Ovary (tissue), 9 donors: ENCODE data around the gene FRG2. TPM values are rescaled to one million over a fixed set of nuclear protein-coding genes. Genes with fewer than 3 reads are reported as not detected.
"Not testable (repeated sequence)": the region's sequence is repeated elsewhere in the genome, so short reads cannot be mapped to it uniquely, and the experiment has no call there.

Source experiments
- DNase-seq, 5 donors: peaks; one replicate each; pipeline ENCODE4 v3.0.0-alpha.2; 2019 to 2020
- H3K27ac ChIP-seq, 2 donors: fragments of 200-600 bp; one replicate each; pipeline versions ENCODE4 v1.5.1 to v1.8.0; 2019 to 2022
- H3K27me3 ChIP-seq: fragments of 200-600 bp; one replicate; pipeline ENCODE4 v1.8.0; 2022
- H3K36me3 ChIP-seq: fragments of 200-600 bp; sonication (generic); one replicate; pipeline ENCODE4 v1.5.1; 2019
- H3K4me1 ChIP-seq: one replicate; pipeline ENCODE4 v1.8.1; 2013; ENCODE audit warnings: mild to moderate bottlenecking, moderate library complexity; ENCODE audit not compliant: insufficient read depth
- H3K4me3 ChIP-seq: fragments of 200-600 bp; sonication (generic); one replicate; pipeline ENCODE4 v1.5.1; 2017
- H3K9me3 ChIP-seq, 2 donors: fragments of 200-600 bp in 1 of 2; sonication (generic) in 1 of 2; one replicate each; pipeline versions ENCODE4 v1.5.1 to v1.8.1; 2013 to 2019; ENCODE audit warnings: mild to moderate bottlenecking in 1 of 2, moderate library complexity in 1 of 2
- EP300 ChIP-seq: sonication (generic); formaldehyde crosslinking; IDR thresholded peaks from one replicate; pipeline ENCODE4 v1.6.1; 2017; ENCODE audit warnings: antibody characterized with exemption
- POLR2A ChIP-seq: fragments of 450-650 bp; IDR thresholded peaks from one replicate; pipeline ENCODE4 v1.6.1; 2017; ENCODE audit warnings: antibody characterized with exemption, mild to moderate bottlenecking, moderate library complexity
- WGBS, 3 donors: extraction: QIAGEN DNeasy Blood & Tissue Kit in 1 of 3; methylation state at CpG; one replicate each; pipeline versions ENCODE4 v1.1.5 to v1.1.7; 2013 to 2017; 5-methylcytosine and 5-hydroxymethylcytosine counted together
- intact Hi-C, 4 donors: fragments of 100-400 bp; cut with DNase I; formaldehyde crosslinking; loops; one replicate each; pipeline versions ENCODE4 v1.11.0 to v1.15.1; 2022 to 2023
- polyA plus RNA-seq, 2 donors: library from polyadenylated mRNA; stranded (reverse); fragments of 200-250 nt in 1 of 2; fragments of 350-450 nt in 1 of 2; fragmentation: Illumina TruSeq in 1 of 2; extraction: RNeasy Lipid Tissue Mini Kit (QIAGEN cat#74804) in 1 of 2; gene quantifications; one replicate each; pipeline ENCODE4 v1.2.3, GENCODE V29; 2013 to 2014
- total RNA-seq, 7 donors: library from RNA; depleted of rRNA in 2 of 7; stranded (reverse); fragments of >200 nt in 2 of 7; fragmentation: NEBNext Ultra II Directional in 3 of 7; extraction: Animal tissue kit (Norgen Biotek cat#: 25700) in 3 of 7; gene quantifications; one replicate each; pipeline versions ENCODE4 v1.1.0 to v1.2.4, GENCODE V29; 2016 to 2023
- TF ChIP-seq, protein P1 (sequence below), 3 donors: fragments of 450-650 bp in 2 of 3; fragments of 200-600 bp in 1 of 3; IDR thresholded peaks; one replicate each; pipeline versions ENCODE4 v1.5.1 to v1.8.0; 2016 to 2022; ENCODE audit warnings: antibody characterized with exemption in 3 of 3, mild to moderate bottlenecking in 1 of 3
- donor health status: DM: no; HTN: no; CAD: no; lungs with moderate emphysema.
- donor health status: DM: no; HTN: no; CAD: no.
- donor health status: Bipolar disorder and iron deficiency.
- donor health status: DM: yes; HTN: yes; CAD: no.
- donor health status: DM: no; HTN: no; CAD: no.
- donor health status: DM: yes; HTN: yes; CAD: no.

Gene FRG2
- total and polyA plus RNA-seq, 9 donors = not detected

DNA sequence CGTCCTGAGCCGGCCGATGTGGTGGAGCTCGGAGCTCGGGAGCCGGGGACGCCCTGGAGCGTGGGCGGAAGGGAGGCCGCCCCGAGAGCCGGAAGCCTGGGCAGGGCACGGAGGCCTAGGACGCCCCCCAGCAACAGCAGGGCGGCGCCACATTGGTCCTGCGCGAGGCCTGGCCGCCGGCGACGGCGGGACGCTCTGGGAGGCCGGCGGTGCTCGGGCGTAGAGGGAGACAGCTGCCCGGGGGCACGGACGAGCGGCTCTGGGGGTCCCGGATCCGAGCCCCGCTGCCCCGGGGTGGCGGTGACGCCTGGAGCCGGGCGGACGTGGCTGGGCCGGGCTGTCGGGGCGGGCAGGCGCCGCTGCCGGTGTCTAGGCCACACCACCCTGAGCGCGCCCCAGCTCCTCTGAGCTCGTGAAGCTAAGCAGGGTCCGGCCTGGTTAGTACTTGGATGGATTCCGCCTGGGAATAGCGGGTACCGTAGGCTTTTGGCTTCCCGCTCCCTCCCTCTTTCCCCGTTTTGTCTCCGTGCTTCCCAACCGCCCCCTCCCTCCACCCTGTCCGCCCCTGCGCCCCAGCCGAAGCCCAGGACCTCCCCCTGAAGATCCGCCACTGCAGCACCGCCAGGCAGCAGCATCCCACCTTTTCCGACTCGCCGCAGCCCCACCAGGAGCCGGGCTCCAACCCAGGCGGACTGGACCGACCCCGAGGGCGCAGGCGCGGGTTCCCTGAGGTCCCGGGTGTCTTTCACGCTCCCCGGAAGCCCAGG is 12.1 kb downstream of the FRG2 start:
- Histone ChIP-seq H3K4me3 (no peak overlapping the region), H3K27me3 (no peaks in the 10 kb centered on the region), H3K4me1 (peaks cover 1% of the 10 kb centered on the region), H3K9me3 (peaks cover 0 to 3% of the 10 kb centered on the region in 2 donors), H3K27ac (no peak overlapping the region), H3K36me3 (no peaks in the 10 kb centered on the region)
- no peak for DNase-seq
- WGBS, 3 donors = 3 to 8% (median 3%) methylated on average over 66 to 76 of the region's 76 CpGs
- TF ChIP-seq POLR2A (no peak), EP300 (no peak)
- TF ChIP-seq, protein P1, sequence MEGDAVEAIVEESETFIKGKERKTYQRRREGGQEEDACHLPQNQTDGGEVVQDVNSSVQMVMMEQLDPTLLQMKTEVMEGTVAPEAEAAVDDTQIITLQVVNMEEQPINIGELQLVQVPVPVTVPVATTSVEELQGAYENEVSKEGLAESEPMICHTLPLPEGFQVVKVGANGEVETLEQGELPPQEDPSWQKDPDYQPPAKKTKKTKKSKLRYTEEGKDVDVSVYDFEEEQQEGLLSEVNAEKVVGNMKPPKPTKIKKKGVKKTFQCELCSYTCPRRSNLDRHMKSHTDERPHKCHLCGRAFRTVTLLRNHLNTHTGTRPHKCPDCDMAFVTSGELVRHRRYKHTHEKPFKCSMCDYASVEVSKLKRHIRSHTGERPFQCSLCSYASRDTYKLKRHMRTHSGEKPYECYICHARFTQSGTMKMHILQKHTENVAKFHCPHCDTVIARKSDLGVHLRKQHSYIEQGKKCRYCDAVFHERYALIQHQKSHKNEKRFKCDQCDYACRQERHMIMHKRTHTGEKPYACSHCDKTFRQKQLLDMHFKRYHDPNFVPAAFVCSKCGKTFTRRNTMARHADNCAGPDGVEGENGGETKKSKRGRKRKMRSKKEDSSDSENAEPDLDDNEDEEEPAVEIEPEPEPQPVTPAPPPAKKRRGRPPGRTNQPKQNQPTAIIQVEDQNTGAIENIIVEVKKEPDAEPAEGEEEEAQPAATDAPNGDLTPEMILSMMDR (IDR thresholded peaks at IDR 0.05) = no peak
- intact Hi-C loops = no loop called here

DNA sequence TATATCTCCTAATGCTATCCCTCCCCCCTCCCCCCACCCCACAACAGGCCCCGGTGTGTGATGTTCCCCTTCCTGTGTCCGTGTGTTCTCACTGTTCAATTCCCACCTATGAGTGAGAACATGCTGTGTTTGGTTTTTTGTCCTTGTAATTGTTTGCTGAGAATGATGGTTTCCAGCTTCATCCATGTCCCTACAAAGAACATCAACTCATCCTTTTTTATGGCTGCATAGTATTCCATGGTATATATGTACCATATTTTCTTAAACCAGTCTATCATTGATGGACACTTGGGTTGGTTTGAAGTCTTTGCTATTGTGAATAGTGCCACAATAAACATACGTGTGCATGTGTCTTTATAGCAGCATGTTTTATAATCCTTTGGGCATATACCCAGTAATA is 37.1 kb downstream of the FRG2 start:
- DNase-seq, H3K9me3 ChIP-seq, H3K27me3 ChIP-seq, H3K4me3 ChIP-seq, H3K27ac ChIP-seq, H3K36me3 ChIP-seq, intact Hi-C loops, H3K4me1 ChIP-seq: not testable (repeated sequence)
- WGBS, 3 donors = 78 to 86% (median 81%) methylated on average over 3 of the region's 3 CpGs

DNA sequence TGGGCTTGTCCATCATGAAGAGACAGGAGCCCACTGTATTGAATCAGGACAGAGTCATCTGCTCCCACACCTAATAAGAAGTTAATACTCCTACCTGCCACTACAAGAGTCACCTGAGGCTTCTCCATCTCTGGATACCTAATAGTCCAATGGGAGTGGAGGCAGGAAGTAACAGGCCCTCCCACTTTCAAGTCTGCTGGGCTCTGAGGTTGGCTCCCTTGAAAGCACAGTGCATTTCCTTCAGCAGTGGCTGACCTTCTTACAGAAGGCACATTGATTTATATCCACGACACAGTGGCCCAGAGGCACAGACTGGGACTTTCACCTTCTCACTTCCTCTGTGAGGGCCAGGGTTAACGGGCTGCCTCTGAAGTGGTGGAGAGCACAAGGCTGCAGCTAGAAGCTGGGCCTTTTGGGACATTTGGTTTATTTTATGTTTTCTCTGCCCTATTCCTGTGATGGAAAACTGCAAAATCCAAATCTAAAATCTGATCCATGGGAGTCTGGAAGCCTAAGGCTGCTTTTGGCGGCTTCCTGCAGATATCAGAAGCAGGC is 38.1 kb downstream of the FRG2 start:
- intact Hi-C loops = no loop called here
- H3K4me3 ChIP-seq = no peak overlapping the region
- no peaks in the 10 kb centered on the region for H3K36me3 ChIP-seq
- no peaks in the 10 kb centered on the region for H3K9me3 ChIP-seq
- DNase-seq = no peak
- TF ChIP-seq EP300 (no peak), POLR2A (no peak)
- TF ChIP-seq, protein P1 (IDR thresholded peaks at IDR 0.05) = no peak
- H3K4me1 ChIP-seq = no peaks in the 10 kb centered on the region
- WGBS, 3 donors = 53 to 54% (median 54%) methylated on average over 3 of the region's 3 CpGs
- no peak overlapping the region for H3K27ac ChIP-seq
- no peaks in the 10 kb centered on the region for H3K27me3 ChIP-seq

DNA sequence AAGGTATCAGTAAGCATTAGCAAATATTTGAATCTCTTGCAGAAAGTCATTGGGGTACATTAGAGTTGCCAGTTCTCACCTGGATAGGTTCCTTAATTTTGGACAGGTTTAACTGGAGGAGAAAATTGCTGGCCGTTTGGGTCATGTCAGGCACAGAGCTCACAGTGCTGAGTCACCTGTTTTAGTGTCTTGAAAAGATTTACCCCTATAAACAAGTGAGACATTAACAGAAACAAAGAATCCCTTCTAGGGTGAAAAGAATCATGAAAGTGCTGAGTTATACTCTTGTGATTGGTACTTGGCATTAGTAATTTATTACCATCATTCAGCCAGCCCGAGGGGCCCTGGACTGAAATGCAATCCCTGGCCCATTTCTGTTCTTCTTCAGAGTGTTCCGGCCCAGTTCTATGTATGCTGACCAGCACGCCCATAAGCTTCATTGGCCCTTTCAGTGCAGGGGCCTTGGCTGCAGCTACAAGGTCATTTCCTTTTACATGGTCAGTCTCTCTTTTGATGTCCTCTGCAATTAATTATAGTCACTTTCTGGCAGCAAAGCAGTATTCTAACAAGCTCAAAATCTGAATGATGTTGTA is 41.3 kb downstream of the FRG2 start:
- H3K36me3 ChIP-seq, intact Hi-C loops, H3K27ac ChIP-seq, H3K4me3 ChIP-seq, H3K9me3 ChIP-seq, H3K4me1 ChIP-seq, DNase-seq, H3K27me3 ChIP-seq: not testable (repeated sequence)
- 48 to 63% (median 53%) methylated on average over 4 of the region's 4 CpGs for WGBS, 3 donors

DNA sequence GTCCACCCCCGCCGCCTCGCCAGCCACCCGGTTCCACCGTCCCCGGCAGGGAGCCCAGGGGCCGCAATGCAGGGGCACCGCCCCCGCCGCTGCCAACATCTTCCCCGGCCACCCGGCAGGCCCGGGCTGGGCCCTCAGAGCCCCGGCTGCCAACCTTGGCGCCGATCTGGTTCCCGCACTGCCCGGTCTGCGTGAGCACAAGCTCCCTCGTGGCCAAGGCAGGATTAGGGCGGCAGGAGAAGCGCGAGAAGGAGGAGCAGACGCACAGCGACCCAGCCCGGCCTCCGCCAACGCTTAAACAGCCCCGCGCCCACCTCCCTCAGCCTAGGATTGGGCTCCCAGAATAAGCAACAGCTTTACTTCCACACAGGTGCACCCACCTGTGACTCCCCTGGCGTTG is 42.4 kb downstream of the FRG2 start:
- intact Hi-C loops = not testable (repeated sequence)

DNA sequence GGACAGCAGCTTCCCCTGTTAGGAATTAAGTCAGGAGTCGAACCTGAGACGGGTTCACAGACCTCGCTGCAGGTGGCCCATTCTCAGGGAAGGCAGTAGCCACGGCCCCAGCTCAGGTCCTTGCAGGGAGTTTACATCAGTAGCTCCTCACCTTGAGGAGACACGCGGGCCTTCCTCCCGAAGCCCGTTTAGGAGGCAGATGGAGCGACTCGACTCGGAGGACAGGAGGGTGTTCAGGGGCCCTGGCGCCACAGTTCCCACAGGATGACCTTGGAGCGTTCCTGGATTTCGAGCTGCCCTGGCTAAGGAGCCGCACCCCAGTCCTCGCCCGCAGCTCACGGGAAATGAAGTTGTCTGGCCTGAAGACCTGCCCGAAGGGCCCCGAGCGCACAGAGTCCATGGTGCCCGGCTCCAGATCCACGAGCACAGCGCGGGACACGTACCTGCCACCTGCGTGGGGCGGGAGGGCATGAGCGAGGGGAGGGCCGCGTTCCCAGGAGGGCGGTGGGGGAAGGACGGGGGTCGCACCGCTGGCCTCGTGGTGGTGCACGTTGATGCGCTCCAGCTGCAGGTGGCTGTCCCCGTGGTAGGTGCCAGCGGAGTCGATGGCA is 43.0 kb downstream of the FRG2 start:
- WGBS, 3 donors = 80 to 92% (median 90%) methylated on average over 16 to 33 of the region's 41 CpGs
- H3K27ac ChIP-seq, H3K36me3 ChIP-seq, H3K4me1 ChIP-seq, intact Hi-C loops, H3K9me3 ChIP-seq, H3K27me3 ChIP-seq, H3K4me3 ChIP-seq, DNase-seq: not testable (repeated sequence)

More for the DNA sequence above, 42.4 kb downstream of the FRG2 start:
- not testable (repeated sequence) for H3K9me3 ChIP-seq, DNase-seq, H3K27ac ChIP-seq, H3K4me1 ChIP-seq, H3K27me3 ChIP-seq, H3K36me3 ChIP-seq, H3K4me3 ChIP-seq
- WGBS, 3 donors = 61 to 90% (median 80%) methylated on average over 7 to 20 of the region's 31 CpGs
